ENCODE results near the gene H3-3A. TPM values are rescaled to one million over a fixed set of nuclear protein-coding genes. Genes with fewer than 3 reads are reported as not detected.
A peak's percentile ranks its signal among the peaks of the same experiment; 100 is the strongest.

The H3-3A gene
- total and polyA plus RNA-seq, 9 donors: 266 to 590 (median 447) TPM

- no peak for DNase-seq
- WGBS, 3 donors: 86 to 94% (median 89%) methylated on average over 6 of the region's 6 CpGs
- Histone ChIP-seq H3K4me3 (no peak overlapping the region), H3K27me3 (no peaks in the 10 kb centered on the region), H3K27ac (no peak overlapping the region), H3K36me3 (no peaks in the 10 kb centered on the region), H3K9me3 (no peaks in the 10 kb centered on the region), H3K4me1 (ENCODE audit: insufficient read depth) (no peaks in the 10 kb centered on the region)
- intact Hi-C loops (cut with DNase I): loop anchor here in 1 of 4 donors (5.0 kb wide), 1 partner anchor 1935 kb away; the partner anchor contains the start of gene DEGS1
- TF ChIP-seq EP300 (IDR thresholded peaks at IDR 0.05): no peak
These were observed 54.8 kb downstream of the H3-3A start for GRCh38 chr1:226117330-226117729.

GRCh38 chr1:226118357-226118756 lies 55.8 kb downstream of the H3-3A start:
- no peak for TF ChIP-seq CTCF (IDR thresholded peaks at IDR 0.05)
- Histone ChIP-seq H3K4me1 (ENCODE audit: insufficient read depth) (no peaks in the 10 kb centered on the region), H3K9me3 (no peaks in the 10 kb centered on the region), H3K27me3 (no peaks in the 10 kb centered on the region), H3K27ac (no peak overlapping the region), H3K36me3 (no peaks in the 10 kb centered on the region), H3K4me3 (no peak overlapping the region)
- WGBS, 3 donors: 91 to 93% (median 92%) methylated on average over 4 of the region's 4 CpGs
- intact Hi-C loops (cut with DNase I): loop anchor here in 1 of 4 donors (5.0 kb wide), 1 partner anchor 1936 kb away; the partner anchor contains the start of gene DEGS1
- no peak for DNase-seq

GRCh38 chr1:226119169-226119568 lies 56.7 kb downstream of the H3-3A start:
- intact Hi-C loops (cut with DNase I): loop anchor here in 1 of 4 donors (5.0 kb wide), 1 partner anchor 1937 kb away; the partner anchor contains the start of gene DEGS1
- WGBS, 3 donors: 87 to 90% (median 87%) methylated on average over 6 of the region's 6 CpGs

GRCh38 chr1:226120398-226120797 lies 57.9 kb downstream of the H3-3A start:
- DNase-seq: no peak
- Histone ChIP-seq H3K36me3 (no peaks in the 10 kb centered on the region), H3K27ac (no peak overlapping the region), H3K4me1 (ENCODE audit: insufficient read depth) (no peaks in the 10 kb centered on the region), H3K9me3 (no peaks in the 10 kb centered on the region), H3K4me3 (no peak overlapping the region), H3K27me3 (no peaks in the 10 kb centered on the region)
- TF ChIP-seq EP300 (IDR thresholded peaks at IDR 0.05) (no peak), POLR2A (IDR thresholded peaks at IDR 0.05) (no peak), CTCF (IDR thresholded peaks at IDR 0.05) (no peak)
- WGBS, 3 donors: 81 to 94% (median 85%) methylated on average over 5 of the region's 5 CpGs
- intact Hi-C loops (cut with DNase I): loop anchor here (2.0 to 10.0 kb wide), 10 partner anchors 38 to 224 kb away; partner anchors contain the start of gene H3-3A (in 1 of the 4)

More at GRCh38 chr1:226119169-226119568, 56.7 kb downstream of the H3-3A start:
- no peak for DNase-seq
- no peaks in the 10 kb centered on the region for H3K4me1 ChIP-seq (ENCODE audit: insufficient read depth)
- H3K9me3 ChIP-seq: no peaks in the 10 kb centered on the region
- H3K4me3 ChIP-seq: no peak overlapping the region
- no peaks in the 10 kb centered on the region for H3K27me3 ChIP-seq
- TF ChIP-seq EP300 (IDR thresholded peaks at IDR 0.05) (no peak), CTCF (IDR thresholded peaks at IDR 0.05) (no peak), POLR2A (IDR thresholded peaks at IDR 0.05) (no peak)
- H3K36me3 ChIP-seq: no peaks in the 10 kb centered on the region
- no peak overlapping the region for H3K27ac ChIP-seq

- TF ChIP-seq EP300 (IDR thresholded peaks at IDR 0.05) (no peak), POLR2A (IDR thresholded peaks at IDR 0.05) (no peak), CTCF (IDR thresholded peaks at IDR 0.05) (no peak)
- Histone ChIP-seq H3K9me3 (no peaks in the 10 kb centered on the region), H3K27me3 (no peaks in the 10 kb centered on the region), H3K36me3 (no peaks in the 10 kb centered on the region), H3K27ac (peak overlapping the region in 1 of 2 donors; percentile 71), H3K4me1 (ENCODE audit: insufficient read depth) (no peaks in the 10 kb centered on the region), H3K4me3 (peak overlapping the region; percentile 80)
- 17 to 24% (median 23%) methylated on average over 27 to 37 of the region's 37 CpGs for WGBS, 3 donors
- no peak for DNase-seq
- intact Hi-C loops (cut with DNase I): loop anchor here (2.0 to 10.0 kb wide), 10 partner anchors 39 to 224 kb away; partner anchors contain the start of gene H3-3A (in 1 of the 4)
These were observed 58.6 kb downstream of the H3-3A start for GRCh38 chr1:226121049-226121586.
